H9 (cell line): ENCODE data around the gene ADIG. TPM values are rescaled to one million over a fixed set of nuclear protein-coding genes. Genes with fewer than 3 reads are reported as not detected.

Experiments used
- DNase-seq: peaks from one replicate; pipeline ENCODE4 v3.0.0-alpha.2; 2017
- H2AFZ ChIP-seq: one replicate; pipeline ENCODE4 v1.6.1; 2013; ENCODE audit warnings: mild to moderate bottlenecking, low read length, control low read depth, moderate library complexity
- H2AK5ac ChIP-seq: 2 replicates; pipeline ENCODE4 v1.6.1; 2013; ENCODE audit warnings: low read length, control low read depth, mixed read lengths; ENCODE audit not compliant: insufficient read length
- H2BK120ac ChIP-seq: one replicate; pipeline ENCODE4 v1.6.1; 2013; ENCODE audit warnings: low read depth, mild to moderate bottlenecking, low read length, control low read depth, inconsistent platforms; ENCODE audit not compliant: poor library complexity, severe bottlenecking
- H2BK12ac ChIP-seq: 2 replicates; pipeline ENCODE4 v1.6.1; 2013; ENCODE audit warnings: low read length, control low read depth, mixed read lengths, low read depth; ENCODE audit not compliant: insufficient read length
- H2BK15ac ChIP-seq: 2 replicates; pipeline ENCODE4 v1.6.1; 2013; ENCODE audit warnings: low read depth, low read length, control low read depth
- H2BK20ac ChIP-seq: one replicate; pipeline ENCODE4 v1.6.1; 2013; ENCODE audit warnings: low read depth, mild to moderate bottlenecking, low read length, control low read depth, inconsistent platforms; ENCODE audit not compliant: poor library complexity, severe bottlenecking
- H2BK5ac ChIP-seq: 2 replicates; pipeline ENCODE4 v1.6.1; 2013; ENCODE audit warnings: low read length, control low read depth, mixed read lengths; ENCODE audit not compliant: insufficient read length
- H3K14ac ChIP-seq: 2 replicates; pipeline ENCODE4 v1.6.1; 2013; ENCODE audit warnings: low read length, control low read depth; ENCODE audit not compliant: insufficient read depth
- H3K18ac ChIP-seq: 2 replicates; pipeline ENCODE4 v1.6.1; 2013; ENCODE audit warnings: low read depth, mild to moderate bottlenecking, mixed read lengths, low read length, control low read depth; ENCODE audit not compliant: insufficient read length
- H3K23ac ChIP-seq: 2 replicates; pipeline ENCODE4 v1.6.1; 2013; ENCODE audit warnings: low read length, control low read depth, mixed read lengths, low read depth; ENCODE audit not compliant: insufficient read length
- H3K23me2 ChIP-seq: 2 replicates; pipeline ENCODE4 v1.6.1; 2013; ENCODE audit warnings: low read depth, mild to moderate bottlenecking, mixed read lengths, low read length, control low read depth; ENCODE audit not compliant: insufficient read length, poor library complexity, severe bottlenecking
- H3K27ac ChIP-seq: 2 replicates; pipeline ENCODE4 v1.5.1; 2013; ENCODE audit warnings: low read length, control low read depth, mixed read lengths, low read depth; ENCODE audit not compliant: insufficient read length
- H3K27me3 ChIP-seq: 2 replicates; pipeline ENCODE4 v1.6.1; 2013; ENCODE audit warnings: low read length, control low read depth, inconsistent platforms; ENCODE audit not compliant: insufficient read depth
- H3K4ac ChIP-seq: 2 replicates; pipeline ENCODE4 v1.6.1; 2013; ENCODE audit warnings: low read depth, mild to moderate bottlenecking, control low read depth, inconsistent platforms, low read length, moderate library complexity
- H3K4me1 ChIP-seq: 2 replicates; pipeline ENCODE4 v1.6.1; 2013; ENCODE audit warnings: low read length, control low read depth, inconsistent platforms; ENCODE audit not compliant: insufficient read depth
- H3K4me2 ChIP-seq: 2 replicates; pipeline ENCODE4 v1.6.1; 2013; ENCODE audit warnings: low read length, control low read depth, mixed read lengths; ENCODE audit not compliant: insufficient read length, insufficient read depth
- H3K56ac ChIP-seq: 2 replicates; pipeline ENCODE4 v1.6.1; 2013; ENCODE audit warnings: low read depth, mild to moderate bottlenecking, mixed read lengths, low read length, control low read depth; ENCODE audit not compliant: insufficient read length
- H3K79me1 ChIP-seq: 2 replicates; pipeline ENCODE4 v1.6.1; 2013; ENCODE audit warnings: low read depth, mild to moderate bottlenecking, moderate library complexity, low read length, control low read depth, inconsistent platforms; ENCODE audit not compliant: insufficient read depth, poor library complexity, severe bottlenecking
- H3K79me2 ChIP-seq: 2 replicates; pipeline ENCODE4 v1.6.1; 2013; ENCODE audit warnings: low read length, control low read depth, inconsistent platforms; ENCODE audit not compliant: insufficient read depth
- H3K9ac ChIP-seq: 2 replicates; pipeline ENCODE4 v1.6.1; 2013; ENCODE audit warnings: low read length, control low read depth, mixed read lengths; ENCODE audit not compliant: insufficient read length; ENCODE audit errors: extremely low read depth
- H3K9me3 ChIP-seq: one replicate; pipeline ENCODE4 v1.6.1; 2013; ENCODE audit warnings: low read depth, low read length, inconsistent platforms; ENCODE audit not compliant: control insufficient read depth
- H3T11ph ChIP-seq: one replicate; pipeline ENCODE4 v1.6.1; 2013; ENCODE audit warnings: mild to moderate bottlenecking, low read length, control low read depth, inconsistent platforms
- H4K20me1 ChIP-seq: one replicate; pipeline ENCODE4 v1.6.1; 2013; ENCODE audit not compliant: control insufficient read depth, insufficient read length, insufficient read depth
- H4K5ac ChIP-seq: 2 replicates; pipeline ENCODE4 v1.6.1; 2013; ENCODE audit warnings: low read depth, mild to moderate bottlenecking, mixed read lengths, low read length, control low read depth; ENCODE audit not compliant: insufficient read length
- H4K8ac ChIP-seq: replicated peaks from 2 replicates; pipeline ENCODE4 v1.6.1; 2013; ENCODE audit warnings: low read length, control low read depth, mixed read lengths, low read depth; ENCODE audit not compliant: insufficient read length
- H4K91ac ChIP-seq: 2 replicates; pipeline ENCODE4 v1.6.1; 2013; ENCODE audit warnings: low read depth, mild to moderate bottlenecking, moderate library complexity, mixed read lengths, low read length, control low read depth; ENCODE audit not compliant: insufficient read length
- H3K27ac Mint-ChIP-seq, 3 experiments: 2 replicates in 2 of 3; 3 replicates in 1 of 3; pipeline ENCODE4 v1.8.0; 2020 to 2021; ENCODE audit warnings: mixed read lengths in 3 of 3, mild to moderate bottlenecking in 1 of 3, moderate library complexity in 1 of 3
- H3K27me3 Mint-ChIP-seq: 2 replicates; pipeline ENCODE4 v1.8.0; 2021; ENCODE audit warnings: low read depth, mild to moderate bottlenecking, moderate library complexity, mixed read lengths
- H3K36me3 Mint-ChIP-seq, 3 experiments: 2 replicates in 2 of 3; 3 replicates in 1 of 3; pipeline ENCODE4 v1.8.0; 2020 to 2021; ENCODE audit warnings: low read depth in 3 of 3, mixed read lengths in 3 of 3; ENCODE audit not compliant: insufficient read depth in 1 of 3
- H3K4me1 Mint-ChIP-seq, 2 experiments: 2 replicates each; pipeline ENCODE4 v1.8.0; 2020; ENCODE audit warnings: mixed read lengths in 2 of 2
- H3K4me3 Mint-ChIP-seq, 2 experiments: 2 replicates in 1 of 2; 3 replicates in 1 of 2; pipeline ENCODE4 v1.8.0; 2020 to 2021; ENCODE audit warnings: mild to moderate bottlenecking in 2 of 2, mixed read lengths in 2 of 2, moderate library complexity in 1 of 2
- H3K9me3 Mint-ChIP-seq, 2 experiments: 2 replicates in 1 of 2; 3 replicates in 1 of 2; pipeline ENCODE4 v1.8.0; 2020; ENCODE audit warnings: mild to moderate bottlenecking in 2 of 2, mixed read lengths in 2 of 2, moderate library complexity in 1 of 2
- WGBS: extraction: QIAGEN DNeasy Blood & Tissue Kit; methylation state at CpG from one replicate; pipeline ENCODE4 v1.1.7; 2013; ENCODE audit warnings: missing lambda C conversion rate, low lambda C conversion rate, mixed read lengths; ENCODE audit not compliant: insufficient read length; ENCODE audit errors: extremely low coverage; 5-methylcytosine and 5-hydroxymethylcytosine counted together
- total RNA-seq: library from RNA; stranded (reverse); gene quantifications from 2 replicates; pipeline ENCODE4 v1.2.1, GENCODE V29; 2021
- TF ChIP-seq, protein P1 (sequence below): fragments of 200-600 bp; sonication (generic); conservative IDR thresholded peaks from 3 replicates; pipeline ENCODE4 v1.8.0; 2021; ENCODE audit warnings: antibody characterized with exemption, mild to moderate bottlenecking

ADIG gene
- total RNA-seq, 1 experiment from 2014 or later: not detected

DNA sequence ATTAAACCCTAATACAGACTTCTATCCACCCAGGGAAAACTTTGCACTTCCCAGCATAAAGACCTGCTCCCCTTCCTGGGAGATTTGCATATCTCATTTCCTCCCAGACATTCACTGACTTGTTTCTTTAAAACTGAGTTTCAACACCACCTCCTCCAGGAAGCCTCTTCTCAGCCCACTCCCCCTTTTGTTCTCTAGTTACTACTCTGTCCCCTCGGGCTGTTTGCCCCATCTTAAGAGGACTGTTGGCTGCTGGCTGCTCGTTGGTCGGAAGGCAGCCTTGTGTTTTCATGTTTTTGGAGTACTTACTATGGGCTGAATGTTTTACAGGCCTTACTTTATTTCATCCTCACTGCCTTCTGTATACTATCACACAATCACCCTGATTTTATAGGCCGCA, 27.2 kb downstream of the ADIG start:
- Mint-ChIP-seq H3K4me3 (peak overlapping the region in 1 of 2 experiments; percentile 3; a peak in 1 of 5 replicates), H3K27ac (peak overlapping the region in 1 of 3 experiments; percentile 35; a peak in 1 of 7 replicates), H3K4me1 (peaks cover 16 to 19% of the 10 kb centered on the region in 2 experiments), H3K36me3 (no peaks in the 10 kb centered on the region), H3K27me3 (no peaks in the 10 kb centered on the region), H3K9me3 (no peaks in the 10 kb centered on the region)
- H2BK120ac ChIP-seq: no peak overlapping the region
- no peak overlapping the region for H2BK12ac ChIP-seq
- no peak overlapping the region for H4K8ac ChIP-seq
- H3K9ac ChIP-seq: no peak overlapping the region
- TF ChIP-seq, protein P1, sequence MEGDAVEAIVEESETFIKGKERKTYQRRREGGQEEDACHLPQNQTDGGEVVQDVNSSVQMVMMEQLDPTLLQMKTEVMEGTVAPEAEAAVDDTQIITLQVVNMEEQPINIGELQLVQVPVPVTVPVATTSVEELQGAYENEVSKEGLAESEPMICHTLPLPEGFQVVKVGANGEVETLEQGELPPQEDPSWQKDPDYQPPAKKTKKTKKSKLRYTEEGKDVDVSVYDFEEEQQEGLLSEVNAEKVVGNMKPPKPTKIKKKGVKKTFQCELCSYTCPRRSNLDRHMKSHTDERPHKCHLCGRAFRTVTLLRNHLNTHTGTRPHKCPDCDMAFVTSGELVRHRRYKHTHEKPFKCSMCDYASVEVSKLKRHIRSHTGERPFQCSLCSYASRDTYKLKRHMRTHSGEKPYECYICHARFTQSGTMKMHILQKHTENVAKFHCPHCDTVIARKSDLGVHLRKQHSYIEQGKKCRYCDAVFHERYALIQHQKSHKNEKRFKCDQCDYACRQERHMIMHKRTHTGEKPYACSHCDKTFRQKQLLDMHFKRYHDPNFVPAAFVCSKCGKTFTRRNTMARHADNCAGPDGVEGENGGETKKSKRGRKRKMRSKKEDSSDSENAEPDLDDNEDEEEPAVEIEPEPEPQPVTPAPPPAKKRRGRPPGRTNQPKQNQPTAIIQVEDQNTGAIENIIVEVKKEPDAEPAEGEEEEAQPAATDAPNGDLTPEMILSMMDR: no peak
- H3K4ac ChIP-seq: no peak overlapping the region
- H2AK5ac ChIP-seq: no peak overlapping the region
- H3K9me3 ChIP-seq: no peaks in the 10 kb centered on the region
- H4K5ac ChIP-seq: no peak overlapping the region
- H2AFZ ChIP-seq: no peak overlapping the region
- no peak overlapping the region for H3K18ac ChIP-seq
- H4K20me1 ChIP-seq: no peaks in the 10 kb centered on the region
- H3K79me1 ChIP-seq: no peaks in the 10 kb centered on the region
- no peak overlapping the region for H4K91ac ChIP-seq
- no peaks in the 10 kb centered on the region for H3K79me2 ChIP-seq
- no peak overlapping the region for H3K56ac ChIP-seq
- no peaks in the 10 kb centered on the region for H3K27me3 ChIP-seq
- no peak overlapping the region for H2BK5ac ChIP-seq
- no peak overlapping the region for H3K14ac ChIP-seq
- H3K23ac ChIP-seq: no peak overlapping the region
- WGBS: no CpG with 5 or more reads among the region's 4 CpGs
- no peak for DNase-seq
- H2BK20ac ChIP-seq: no peak overlapping the region
- no peak overlapping the region for H2BK15ac ChIP-seq
- H3K27ac ChIP-seq: no peak overlapping the region
- no peak overlapping the region for H3T11ph ChIP-seq
- H3K23me2 ChIP-seq: no peaks in the 10 kb centered on the region
- H3K4me2 ChIP-seq: no peak overlapping the region
- no peaks in the 10 kb centered on the region for H3K4me1 ChIP-seq
